NCI-H345 treated with DMSO at 0.1 percent for 48 hours (cell line): Measurements from ENCODE around the gene SETD1A.

Experiments used
- DNase-seq: peaks from one replicate; lab custom pipeline; 2025; ENCODE audit not compliant: unreplicated experiment; lab: John Stamatoyannopoulos, UW

The SETD1A gene

DNA sequence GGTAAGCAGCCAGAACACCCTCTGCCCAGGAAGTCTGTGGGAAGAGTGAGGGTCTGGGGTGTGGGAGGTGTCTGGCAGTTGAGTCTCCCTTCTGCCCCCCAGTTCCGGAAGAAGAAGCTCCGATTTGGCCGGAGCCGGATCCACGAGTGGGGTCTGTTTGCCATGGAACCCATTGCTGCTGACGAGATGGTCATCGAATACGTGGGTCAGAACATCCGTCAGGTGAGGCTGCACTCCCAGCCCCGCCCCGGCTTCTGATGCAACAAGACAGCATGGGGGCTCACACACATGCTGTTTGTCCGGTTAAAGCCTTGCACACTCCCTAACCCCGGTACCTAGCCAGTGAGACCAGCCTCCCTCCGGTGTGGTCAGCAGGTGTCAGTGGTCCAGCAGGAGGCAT, 23.4 kb downstream of the SETD1A start:
- no peak for DNase-seq

DNA sequence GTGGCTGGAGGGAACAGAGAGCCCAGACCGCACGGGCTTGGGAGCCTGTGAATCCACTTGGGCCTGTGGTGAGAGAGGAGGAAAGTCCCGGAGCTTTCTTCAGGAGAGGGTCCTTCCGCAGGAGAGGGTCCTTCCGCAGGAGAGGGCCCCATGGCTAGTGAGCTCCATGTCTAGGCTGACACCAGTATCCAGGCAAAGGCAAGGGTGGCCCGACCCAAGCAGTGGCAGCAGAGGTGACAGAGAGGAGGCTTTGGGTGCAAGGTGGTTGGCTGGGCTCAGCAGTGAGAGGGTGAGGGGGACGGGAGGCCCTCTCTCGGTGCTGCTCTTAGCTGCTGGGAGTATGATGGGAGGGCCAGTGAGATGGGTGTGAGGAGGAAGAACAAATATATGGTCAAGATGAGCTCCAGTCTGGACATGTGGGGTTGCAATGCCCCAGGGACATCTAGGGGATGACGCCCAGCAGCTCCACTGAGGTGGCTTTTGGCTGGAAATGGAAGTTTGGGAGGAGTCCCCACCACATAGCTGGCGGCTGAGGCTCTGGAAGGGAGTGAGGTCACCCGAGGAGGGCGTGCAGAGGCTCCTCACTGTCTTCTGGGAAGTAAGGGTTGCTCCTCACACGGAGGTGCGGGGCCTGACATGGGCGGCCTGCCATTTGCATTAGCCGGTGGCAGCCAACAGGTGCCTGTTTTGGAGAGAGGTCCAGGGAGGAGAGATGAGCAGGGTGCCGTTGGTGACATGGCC, 25.2 kb downstream of the SETD1A start:
- DNase-seq, result no peak

DNA sequence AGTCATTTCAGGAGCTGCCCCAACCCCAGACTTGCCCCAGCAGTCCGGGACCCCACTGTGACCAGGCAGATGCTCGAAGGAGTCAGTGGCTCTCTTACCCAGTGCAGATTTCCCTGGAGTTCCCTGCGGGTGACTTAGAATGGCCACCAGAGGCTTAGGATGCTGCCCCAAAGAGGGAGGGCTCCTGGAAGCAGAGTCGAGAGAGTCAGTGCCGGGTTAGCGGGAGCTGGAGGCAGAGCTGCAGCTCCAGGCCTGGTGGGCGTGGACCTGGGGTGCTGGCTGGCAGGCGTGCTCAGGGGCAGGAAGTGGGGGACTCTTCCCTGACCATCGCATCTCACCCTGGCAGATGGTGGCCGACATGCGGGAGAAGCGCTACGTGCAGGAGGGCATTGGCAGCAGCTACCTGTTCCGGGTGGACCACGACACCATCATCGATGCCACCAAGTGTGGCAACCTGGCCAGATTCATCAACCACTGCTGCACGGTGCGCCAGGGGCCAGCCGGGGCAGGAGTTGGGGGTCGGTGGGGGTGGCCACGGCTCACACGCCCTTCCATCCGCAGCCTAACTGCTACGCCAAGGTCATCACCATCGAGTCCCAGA, 25.8 kb downstream of the SETD1A start:
- no peak for DNase-seq

DNA sequence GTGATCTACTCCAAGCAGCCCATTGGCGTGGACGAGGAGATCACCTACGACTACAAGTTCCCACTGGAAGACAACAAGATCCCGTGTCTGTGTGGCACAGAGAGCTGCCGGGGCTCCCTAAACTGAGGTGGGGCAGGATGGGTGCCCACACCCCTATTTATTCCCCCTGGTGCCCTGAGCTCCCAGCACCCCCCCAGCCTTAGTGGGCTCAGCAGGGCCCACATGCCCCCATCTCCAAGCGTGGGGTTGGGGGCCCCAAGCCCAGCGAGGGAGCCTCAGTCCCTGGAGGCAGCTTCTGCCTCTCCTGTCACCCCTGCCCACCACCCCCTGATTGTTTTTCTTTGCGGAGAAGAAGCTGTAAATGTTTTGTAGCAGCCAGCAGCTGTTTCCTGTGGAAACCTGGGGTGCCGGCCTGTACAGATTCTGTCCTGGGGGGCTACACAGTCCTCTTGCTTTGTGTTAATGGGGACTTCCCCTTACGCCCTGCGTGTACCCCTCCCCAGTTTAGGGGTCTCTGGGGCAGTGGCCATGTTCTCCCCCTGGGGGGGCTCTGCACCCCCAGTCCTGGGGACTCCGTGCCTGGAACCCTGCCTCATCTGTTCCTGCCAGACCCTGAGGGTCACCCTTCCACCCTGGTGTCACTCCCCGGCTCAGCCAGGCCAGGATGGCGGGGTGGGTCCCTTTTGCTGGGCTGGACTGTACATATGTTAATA, 26.5 kb downstream of the SETD1A start:
- no peak for DNase-seq

DNA sequence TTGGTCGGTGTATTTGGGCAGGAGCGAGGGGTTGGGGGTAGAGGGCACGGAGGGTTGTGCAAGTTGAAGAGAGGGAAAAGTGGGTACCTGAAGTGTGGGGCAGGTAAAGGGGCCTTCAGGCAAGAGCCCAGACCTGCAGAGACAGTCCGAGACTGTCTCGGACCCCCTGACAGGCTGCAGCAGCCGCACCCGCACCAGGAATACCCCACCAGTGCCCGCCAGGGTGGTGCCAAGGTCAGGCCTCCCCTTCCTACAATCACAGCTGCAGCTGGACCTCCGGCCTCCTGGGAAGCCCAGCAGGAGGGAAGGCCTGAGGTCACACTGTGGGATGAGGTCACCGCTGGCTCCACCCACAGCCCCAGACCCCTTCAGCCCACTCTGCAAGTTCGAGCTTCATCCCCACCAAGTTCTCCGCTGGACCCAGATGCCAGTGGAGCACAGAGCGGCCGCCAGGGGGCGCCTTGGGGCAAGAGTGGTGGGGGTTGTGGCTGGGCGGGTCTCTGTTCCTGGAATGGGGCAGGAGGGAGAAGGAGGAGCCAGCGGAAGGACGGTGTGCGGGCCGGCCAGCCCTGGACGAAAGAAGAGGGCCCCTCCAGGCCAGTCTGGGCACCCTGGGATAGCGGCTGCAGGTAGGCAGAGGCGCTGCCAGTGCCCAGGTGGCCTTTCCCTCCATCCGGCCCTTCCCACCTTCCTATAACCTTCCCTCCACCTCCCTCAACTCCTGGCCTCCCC, 27.3 kb downstream of the SETD1A start, which contains the start of gene HSD3B7:
Gene HSD3B7, plus strand, starts transcription at position 539 of the 732 bp plus-strand sequence. CDS start 452 bp downstream, outside the sequence.
- DNase-seq, result peak; percentile 68

DNA sequence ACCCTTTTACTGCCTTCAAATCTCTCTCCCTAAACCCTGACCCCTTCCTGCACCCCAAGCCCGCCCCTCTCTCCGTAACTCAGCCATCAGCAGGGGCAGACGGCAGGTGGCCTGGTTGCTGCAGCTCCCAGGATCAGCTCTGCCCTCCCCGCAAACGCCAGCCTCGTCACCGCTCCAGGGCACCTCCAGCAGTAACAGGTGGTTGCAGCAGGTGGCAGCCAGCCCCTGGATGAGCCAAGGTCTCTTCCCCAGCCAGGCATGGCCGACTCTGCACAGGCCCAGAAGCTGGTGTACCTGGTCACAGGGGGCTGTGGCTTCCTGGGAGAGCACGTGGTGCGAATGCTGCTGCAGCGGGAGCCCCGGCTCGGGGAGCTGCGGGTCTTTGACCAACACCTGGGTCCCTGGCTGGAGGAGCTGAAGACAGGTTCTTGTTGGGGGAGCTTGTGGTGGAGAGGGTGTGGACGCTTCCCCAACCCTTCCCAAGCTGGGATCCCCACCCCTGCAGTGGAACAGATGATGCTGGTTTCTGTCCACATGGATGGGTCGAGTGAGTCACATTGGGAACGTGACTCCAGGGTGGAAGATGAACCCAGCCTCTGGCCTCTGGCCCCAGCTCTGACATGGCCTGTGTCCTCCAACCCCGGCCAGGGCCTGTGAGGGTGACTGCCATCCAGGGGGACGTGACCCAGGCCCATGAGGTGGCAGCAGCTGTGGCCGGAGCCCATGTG, 28.0 kb downstream of the SETD1A start:
- peak; percentile 85 for DNase-seq

DNA sequence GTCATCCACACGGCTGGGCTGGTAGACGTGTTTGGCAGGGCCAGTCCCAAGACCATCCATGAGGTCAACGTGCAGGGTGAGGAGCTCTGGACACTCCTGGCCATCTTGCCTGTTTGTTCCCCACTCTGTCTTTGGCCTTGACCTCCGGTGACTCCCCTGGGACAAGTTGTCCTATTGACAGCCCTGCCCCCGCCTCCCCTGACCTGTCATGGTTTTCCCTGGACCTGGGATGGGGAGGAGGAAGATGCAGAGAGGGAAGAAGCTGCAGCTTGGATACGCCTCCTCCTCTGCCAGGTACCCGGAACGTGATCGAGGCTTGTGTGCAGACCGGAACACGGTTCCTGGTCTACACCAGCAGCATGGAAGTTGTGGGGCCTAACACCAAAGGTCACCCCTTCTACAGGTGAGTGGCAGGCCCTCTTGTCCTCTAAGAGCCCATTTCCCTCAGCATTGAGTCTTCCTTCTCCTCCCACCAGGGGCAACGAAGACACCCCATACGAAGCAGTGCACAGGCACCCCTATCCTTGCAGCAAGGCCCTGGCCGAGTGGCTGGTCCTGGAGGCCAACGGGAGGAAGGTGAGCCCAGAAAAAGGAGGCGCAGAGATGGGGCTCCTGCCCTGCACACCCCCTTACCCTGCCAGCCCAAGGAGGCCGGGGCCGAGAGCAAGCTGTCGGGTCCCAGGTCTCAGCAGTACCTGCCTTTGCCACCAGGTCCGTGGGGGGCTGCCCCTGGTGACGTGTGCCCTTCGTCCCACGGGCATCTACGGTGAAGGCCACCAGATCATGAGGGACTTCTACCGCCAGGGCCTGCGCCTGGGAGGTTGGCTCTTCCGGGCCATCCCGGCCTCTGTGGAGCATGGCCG, 28.8 kb downstream of the SETD1A start:
- DNase-seq, result no peak

DNA sequence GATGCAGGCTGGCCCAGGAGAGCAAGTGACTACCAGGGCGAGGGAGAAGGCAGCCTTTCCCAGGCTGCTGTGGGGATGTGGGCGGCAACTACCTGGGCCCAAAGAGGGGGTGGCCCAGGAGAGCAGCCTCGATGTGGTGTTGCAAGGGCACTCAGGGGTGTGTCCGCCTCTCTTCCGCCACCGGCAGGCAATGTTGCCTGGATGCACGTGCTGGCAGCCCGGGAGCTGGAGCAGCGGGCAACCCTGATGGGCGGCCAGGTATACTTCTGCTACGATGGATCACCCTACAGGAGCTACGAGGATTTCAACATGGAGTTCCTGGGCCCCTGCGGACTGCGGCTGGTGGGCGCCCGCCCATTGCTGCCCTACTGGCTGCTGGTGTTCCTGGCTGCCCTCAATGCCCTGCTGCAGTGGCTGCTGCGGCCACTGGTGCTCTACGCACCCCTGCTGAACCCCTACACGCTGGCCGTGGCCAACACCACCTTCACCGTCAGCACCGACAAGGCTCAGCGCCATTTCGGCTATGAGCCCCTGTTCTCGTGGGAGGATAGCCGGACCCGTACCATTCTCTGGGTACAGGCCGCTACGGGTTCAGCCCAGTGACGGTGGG, 30.1 kb downstream of the SETD1A start:
- no peak for DNase-seq

DNA sequence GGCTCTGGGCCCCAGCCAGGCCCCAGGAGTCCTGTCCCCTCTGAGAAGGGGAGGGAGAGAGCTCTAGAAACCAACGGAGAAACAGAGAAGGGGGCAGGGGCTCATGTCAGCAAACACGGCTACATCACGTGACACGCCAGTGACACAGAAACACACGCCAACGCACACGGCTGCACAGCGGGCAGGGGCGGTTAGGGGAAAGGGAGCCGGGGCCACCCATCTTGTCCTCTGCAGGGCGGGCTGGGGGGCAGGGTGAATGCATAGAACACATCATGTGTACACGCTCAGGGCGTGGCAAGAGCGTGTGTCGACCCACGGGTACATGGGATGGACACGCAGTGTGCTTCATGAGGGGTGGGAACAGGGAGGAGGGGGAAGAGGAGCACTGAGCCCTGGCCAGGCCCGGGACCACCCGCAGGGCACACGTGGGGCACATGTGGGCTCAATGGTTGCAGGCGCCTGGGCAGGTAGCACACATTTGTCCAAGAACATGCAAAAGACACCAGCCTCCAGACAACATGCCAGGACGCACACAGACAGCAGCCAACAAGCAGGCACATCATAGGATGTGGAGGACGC, 32.0 kb downstream of the SETD1A start:
- no peak for DNase-seq

DNA sequence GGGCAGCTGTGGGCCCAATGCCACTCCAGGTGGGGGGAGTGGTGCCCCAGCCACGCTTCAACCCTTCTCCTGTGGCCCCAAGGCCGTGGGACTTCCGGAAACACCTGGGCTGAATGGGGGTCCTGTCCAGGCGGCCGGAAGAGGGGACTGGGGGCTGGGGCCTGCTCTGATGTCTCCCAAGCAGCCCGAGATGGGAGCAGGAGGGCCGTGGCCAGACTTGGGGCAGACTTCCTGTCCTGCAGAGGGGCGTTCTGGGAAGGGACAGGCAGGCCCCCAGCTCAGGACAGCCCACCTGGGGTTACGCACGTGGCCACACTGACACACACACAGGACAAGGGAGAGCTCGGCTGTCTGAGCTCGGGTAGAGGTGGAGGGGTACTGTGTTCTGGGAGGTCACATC, 32.6 kb downstream of the SETD1A start:
- no peak for DNase-seq

DNA sequence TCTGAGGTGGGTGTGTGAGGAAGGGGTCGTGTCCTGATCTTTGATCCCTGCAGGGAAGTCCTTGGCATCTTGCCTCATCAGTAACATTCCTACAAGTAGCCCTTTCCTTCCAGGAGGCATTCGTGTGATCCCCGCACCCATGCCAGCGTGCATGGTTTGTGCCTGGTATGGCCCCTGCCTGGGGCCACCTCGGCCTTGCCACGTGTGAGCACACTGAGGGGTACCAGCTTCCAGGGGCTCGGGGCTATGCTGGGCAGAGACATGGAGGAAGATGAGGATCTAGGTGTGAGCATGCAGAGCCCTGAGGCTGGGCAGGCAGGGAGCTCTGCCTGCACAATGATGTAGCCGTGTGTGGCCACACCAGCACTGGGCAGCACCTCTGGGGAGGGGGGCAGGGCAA, 33.5 kb downstream of the SETD1A start:
- no peak for DNase-seq

DNA sequence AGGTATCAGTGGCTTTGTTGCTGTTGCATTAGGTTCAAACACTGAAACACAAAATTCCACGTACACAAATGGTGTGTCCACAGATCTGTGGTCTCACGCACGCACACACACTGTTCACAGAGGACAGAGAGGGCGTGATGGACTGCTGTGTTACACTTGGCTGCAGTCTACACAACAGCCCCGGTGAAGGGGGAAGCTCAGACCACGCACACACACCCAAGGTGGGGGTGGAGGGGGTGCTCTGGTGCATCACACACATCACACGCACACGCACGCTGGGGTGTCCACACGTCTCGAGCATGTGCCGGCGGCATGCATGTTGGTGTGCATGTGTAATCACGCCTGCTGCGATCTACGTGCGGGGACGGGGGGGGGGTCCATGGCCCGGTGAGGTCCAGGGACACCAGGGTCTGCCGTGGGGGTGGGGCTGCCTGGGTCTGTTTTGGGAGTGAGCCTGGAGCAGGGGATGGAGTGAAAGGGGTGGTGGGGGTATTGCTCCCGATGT, 34.8 kb downstream of the SETD1A start:
- DNase-seq, result no peak

DNA sequence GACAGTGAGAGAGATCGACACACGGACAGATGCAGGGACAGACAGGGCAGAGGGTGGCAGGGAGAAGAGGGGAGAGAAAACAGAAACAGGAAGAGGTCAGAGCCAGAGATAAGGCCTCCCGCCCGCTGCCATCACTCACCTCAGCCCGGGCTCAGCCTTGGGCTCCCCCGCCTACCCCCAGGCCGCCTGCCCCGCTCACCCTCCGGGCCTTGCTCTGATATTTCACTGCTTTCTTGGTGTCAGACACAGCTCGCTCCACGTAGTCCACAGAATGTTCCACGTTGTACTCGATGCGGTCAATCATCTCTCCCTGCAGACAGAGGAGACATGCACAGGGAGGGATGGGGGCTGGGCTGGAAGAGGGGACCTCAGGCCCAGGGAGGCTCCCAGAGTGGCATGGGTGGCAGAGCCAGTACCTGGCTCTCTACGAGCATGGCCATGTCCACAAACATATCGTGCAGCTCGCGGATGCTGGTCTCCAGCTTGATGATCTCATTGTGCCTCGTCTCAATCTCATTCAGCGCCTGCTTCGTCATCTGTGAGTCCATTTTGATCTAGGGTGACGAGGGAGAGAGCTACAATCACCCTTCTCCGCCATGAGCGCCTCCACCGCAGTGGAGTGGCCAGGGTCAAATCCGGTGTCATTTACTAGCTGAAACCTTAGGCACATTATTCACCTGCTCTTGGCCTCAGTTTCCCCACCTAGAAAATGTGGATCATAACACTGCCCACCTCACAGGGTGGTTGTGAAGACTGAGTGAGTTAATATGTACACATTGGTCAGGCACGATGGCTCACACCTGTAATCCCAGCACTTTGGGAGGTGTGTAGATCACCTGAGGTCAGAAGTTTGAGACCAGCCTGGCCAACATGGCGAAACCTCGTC, 35.6 kb downstream of the SETD1A start:
- DNase-seq, result no peak

DNA sequence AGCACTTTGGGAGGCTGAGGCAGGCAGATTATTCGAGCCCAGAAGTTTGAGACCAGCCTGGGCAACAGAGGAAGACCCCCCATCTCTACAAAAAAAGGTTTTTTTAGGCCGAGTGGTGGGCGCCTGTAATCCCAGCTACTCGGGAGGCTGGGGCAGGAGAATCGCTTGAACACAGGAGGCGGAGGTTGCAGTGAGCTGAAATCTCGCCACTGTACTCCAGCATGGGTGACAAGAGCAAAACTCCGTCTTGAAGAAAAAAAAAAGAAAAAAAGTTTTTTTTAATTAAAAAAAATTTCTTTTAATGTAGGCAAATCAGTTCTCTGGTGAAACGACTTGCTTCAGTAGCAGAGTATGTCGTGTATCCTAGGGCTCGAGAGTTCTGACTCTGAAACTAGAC, 38.4 kb downstream of the SETD1A start:
- DNase-seq, result no peak

DNA sequence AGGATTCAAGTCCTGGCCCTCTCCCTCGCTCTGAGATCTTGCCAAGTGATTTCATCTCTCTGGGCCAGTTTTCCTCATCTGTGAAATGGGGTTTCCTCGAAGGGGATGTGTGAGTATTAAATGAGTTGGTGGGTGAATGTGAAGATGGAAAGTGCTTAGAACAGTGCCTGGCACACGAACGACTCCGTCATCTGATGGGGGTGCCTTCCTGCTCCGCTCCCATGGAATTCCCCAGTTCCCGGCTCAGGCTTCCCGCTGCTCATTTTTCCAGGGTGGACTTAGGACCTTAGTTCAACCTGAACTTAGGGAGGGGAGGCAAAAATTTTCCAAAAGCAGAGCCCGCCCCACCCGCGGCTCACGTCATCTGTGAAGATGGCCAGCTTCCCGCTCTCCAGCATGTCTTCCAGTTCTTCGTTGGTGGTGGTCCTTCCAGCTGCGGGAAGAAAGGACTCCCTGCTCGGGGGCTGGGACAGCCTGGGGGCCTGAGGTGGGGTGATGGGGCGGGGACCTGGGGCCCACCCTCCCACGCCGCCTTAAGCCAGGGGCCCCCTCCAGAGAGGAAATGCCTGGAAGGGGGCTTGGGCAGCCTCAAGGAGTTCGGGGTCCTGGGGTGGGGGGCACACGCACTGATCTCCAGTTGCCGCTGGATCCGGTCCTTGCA, 38.9 kb downstream of the SETD1A start:
- no peak for DNase-seq

DNA sequence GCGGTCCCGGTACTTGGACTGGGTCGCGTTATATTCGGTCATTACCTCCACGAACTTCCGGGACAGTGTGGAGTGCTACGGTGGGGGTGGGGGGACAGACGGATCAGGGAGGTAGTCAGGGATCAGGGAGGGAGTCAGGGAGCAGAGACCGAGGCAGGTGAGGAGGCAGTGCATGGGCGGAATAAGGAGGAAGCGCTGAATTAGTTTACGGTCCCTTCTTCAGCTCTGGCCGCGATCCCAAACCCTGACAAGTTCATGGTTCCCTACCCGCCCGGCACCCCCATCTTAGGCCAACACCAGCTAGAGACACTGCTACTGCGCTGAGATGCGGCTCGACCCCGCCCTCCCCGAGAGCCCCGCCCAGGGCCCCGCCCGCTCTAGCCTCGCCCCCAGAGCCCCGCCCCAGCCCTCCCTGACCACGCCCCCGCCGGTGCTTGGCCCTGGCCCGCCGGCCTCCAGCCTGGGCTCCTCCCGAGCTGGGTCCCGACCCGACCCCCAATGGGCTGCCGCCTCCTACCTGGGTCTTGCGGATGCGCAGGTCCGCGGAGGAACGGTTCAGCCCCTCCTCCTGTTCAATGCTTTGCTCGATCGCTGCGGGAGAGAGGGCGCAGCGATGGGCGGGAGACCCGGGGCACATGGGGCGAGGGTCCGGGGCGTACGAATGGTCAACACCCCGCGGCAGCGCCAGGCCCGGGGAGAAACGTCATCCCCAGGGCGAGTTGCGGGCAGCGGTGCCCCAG, 39.6 kb downstream of the SETD1A start:
- peak; percentile 20 for DNase-seq
